C4-2B (cell line): ENCODE results near the gene PCNT.

Experiments
- ZFX ChIP-seq: fragments of 450-650 bp; IDR thresholded peaks from 2 replicates; pipeline ENCODE4 v1.6.1; 2017
- TF ChIP-seq, protein P1 (sequence below): fragments of 450-650 bp; conservative IDR thresholded peaks from 2 replicates; pipeline ENCODE4 v1.5.1; 2017; ENCODE audit warnings: mild to moderate bottlenecking

DNA sequence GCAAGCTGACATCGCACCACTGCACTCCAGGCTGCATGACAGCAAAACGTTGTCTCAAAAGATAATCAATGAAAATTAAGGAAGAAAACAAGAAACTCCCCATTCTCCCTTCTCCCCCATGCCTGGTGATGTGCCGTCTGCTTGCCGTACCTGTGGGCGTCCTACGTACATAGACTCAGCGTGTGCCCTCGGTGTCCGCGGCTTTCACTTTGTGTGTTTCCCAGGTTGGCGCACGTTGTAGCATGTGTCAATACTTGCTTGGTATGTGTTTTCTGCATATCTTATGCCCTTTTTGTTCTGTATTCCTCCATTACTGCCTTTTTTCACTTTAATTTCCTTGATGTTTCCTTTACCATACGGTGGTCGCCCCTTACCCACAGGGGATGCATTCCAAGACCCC, 53.8 kb downstream of the PCNT start:
- TF ChIP-seq, protein P1, sequence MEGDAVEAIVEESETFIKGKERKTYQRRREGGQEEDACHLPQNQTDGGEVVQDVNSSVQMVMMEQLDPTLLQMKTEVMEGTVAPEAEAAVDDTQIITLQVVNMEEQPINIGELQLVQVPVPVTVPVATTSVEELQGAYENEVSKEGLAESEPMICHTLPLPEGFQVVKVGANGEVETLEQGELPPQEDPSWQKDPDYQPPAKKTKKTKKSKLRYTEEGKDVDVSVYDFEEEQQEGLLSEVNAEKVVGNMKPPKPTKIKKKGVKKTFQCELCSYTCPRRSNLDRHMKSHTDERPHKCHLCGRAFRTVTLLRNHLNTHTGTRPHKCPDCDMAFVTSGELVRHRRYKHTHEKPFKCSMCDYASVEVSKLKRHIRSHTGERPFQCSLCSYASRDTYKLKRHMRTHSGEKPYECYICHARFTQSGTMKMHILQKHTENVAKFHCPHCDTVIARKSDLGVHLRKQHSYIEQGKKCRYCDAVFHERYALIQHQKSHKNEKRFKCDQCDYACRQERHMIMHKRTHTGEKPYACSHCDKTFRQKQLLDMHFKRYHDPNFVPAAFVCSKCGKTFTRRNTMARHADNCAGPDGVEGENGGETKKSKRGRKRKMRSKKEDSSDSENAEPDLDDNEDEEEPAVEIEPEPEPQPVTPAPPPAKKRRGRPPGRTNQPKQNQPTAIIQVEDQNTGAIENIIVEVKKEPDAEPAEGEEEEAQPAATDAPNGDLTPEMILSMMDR = no peak
- no peak for TF ChIP-seq ZFX
